NCI-H446 (cell line): ENCODE results near the gene TJP1.

ENCODE experiments used
- DNase-seq, 2 experiments: peaks; one replicate each; lab custom pipeline; 2025; lab: John Stamatoyannopoulos, UW

Gene TJP1

DNA sequence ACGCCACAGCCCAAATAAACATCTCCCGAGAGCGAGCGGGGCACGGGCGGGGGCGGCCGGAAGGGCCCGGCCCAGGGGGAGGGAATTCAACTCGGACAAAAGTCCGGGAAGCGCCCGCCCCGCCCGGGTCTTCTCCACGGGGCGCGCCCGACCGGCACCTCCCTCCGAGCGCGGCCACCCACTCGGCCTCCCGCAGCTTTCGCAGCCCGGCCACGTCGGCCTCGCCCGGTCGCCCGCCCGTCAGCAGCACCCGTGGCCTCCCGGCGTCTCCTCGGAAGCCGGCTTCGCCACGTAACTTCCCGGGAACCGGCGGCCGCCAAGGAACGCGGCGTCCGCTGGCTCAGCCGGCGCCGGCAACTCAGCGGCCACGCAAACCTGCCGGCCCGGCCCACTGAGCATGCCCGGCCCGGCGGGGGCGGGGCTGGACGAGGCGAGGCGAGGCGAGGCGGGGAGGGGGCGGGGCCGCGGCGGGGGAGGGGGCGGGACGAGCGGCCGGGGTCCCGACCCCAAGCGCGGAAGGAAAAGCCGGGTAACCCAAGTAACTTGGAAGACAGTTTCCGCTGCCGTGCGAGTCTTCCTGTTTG lies at the start of gene TJP1:
TJP1 (minus strand) TSS at position 369 of the 584 bp plus-strand sequence. CDS start 440 bp downstream, outside the sequence.
- peak in 1 of 2 experiments; percentile 65 for DNase-seq

DNA sequence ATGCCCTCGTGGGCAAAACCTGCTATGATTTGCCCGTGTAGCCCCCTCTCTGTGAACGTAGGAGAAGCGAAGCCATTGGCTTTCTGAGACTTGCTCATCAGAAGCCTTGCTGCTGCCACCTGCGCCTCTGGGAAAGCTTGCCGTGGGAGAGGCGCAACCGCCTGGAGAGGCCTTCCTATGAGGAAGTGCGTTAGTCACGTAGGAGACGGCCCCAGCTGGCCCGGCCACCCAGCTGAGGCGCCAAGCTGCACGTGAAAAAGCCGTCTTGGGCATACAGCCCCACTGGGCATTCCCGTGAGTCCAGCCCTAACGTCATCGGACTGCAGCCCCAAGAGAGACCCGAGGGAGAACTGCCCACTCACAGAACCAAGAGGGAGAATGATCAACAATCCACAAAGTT lies 49.1 kb upstream of the TJP1 start:
- no peak for DNase-seq

DNA sequence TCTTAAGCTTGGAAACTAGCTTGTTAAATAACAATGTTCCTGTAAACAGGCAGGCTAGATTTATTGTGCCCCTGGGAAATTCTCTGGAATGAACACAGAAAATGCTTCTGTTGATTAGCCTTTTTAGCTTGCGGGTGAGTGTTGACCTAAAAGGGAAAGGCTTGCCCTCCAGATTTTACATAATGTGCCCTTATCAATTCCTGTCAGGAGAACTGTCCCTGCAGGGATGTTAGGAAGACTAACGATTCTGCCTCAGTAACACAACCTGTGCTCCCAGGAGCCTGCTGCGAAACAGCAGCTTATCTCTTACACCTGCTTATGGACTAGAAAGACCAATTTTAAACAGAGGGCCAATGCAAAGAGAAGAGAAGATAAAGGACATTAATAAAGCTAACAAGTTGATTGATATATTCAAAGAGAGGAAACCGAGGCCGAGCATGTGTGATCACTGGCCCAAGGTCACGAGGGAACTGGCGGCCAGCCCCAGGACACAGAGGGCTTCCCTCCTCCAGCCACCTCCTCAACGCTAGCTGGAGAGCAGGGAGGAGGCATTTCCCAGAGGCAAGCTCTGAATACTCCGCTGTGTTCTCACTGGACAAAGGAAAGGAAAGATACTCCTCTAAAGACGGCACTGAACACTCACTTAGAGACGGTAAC lies 48.4 kb upstream of the TJP1 start:
- no peak for DNase-seq

DNA sequence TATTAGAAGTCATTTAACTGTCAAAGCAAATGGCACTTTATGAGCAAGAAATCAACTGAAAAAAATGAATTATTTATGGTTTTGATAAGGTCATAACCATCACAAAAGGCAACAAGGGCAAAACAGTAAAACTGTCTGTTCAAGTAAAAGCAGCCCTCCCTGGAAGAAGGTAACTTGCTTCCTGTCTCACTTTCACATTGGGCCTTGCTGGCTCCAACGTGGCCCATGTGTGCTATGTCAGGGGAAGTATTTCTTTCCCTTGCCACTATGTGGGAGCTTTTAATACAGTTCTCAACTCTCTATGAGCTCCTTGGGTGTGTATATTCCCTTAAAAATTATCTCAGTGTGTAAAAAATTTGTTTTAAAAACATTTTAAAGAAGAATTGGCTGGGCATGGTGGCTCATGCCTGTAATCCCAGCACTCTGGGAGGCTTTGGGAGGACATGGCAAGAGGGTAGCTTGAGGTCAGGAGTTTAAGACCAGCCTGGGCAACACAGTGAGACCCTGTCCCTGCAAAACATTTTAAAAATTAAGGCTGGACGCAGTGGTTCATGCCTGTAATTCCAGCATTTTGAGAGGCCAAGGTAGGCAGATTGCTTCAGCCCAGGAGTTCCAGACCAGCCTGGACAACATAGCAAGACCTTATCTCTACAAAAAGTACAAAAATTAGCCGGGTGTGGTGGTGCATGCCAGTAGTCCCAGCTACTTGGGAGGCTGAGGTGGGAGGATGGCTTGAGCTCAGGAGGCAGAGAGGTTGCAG lies 45.2 kb upstream of the TJP1 start:
- DNase-seq, result no peak

DNA sequence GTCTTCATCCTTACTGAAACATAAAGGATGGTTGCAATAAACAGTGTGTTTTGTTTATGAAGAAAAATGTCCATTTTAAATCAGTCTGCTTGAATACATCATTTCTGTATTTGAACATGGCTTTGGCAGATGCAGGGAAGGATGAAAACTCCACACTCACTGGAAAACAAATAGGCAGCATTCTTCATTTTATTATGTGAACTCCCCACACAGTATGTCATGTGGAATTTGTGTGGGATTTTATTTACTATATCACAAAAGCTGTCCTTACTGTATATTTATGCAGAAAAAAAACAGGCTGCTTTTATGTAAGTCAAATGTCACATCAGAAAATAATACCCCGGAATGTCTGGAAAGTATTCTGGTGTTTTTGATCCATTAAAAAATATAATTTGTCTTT lies 44.1 kb upstream of the TJP1 start:
- no peak for DNase-seq

DNA sequence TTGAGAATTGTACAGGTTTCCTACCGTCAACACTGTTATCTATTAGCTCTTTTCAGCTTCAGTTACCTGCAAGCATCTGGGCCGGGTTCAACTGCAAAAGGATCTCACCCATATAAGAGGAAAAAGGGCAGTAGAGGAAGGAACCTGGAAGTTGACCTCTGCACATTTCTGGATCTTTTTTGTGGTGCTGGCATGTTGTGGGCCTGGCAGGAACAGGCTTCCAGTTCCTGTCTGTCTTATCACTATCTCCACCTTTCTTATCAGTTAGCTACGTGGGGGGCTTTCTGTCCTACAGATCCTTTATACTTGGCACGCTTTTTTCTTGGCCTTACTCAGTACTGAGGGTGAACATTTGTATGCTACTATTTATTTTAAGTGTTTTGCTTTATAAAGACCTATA lies 42.2 kb upstream of the TJP1 start:
- no peak for DNase-seq

DNA sequence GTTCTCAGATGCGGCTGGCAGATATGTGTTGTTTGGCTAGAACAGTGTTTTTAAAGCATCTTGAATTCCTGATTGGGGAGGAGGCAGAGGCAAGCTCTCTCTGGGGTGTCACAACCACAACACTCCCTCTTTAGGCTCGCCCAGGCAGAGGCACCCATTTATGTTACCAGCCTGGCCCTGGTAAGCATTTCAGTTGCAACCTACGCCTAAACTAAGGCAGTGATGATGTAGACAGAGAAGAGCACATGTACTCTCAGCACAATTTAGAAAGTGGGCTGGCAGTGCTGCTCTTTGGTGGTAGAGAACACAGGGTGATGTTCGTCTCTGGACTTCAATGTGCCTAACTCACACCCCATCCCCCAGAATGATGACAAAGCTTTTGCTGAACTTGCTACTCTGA lies 41.2 kb upstream of the TJP1 start:
- DNase-seq, result no peak

DNA sequence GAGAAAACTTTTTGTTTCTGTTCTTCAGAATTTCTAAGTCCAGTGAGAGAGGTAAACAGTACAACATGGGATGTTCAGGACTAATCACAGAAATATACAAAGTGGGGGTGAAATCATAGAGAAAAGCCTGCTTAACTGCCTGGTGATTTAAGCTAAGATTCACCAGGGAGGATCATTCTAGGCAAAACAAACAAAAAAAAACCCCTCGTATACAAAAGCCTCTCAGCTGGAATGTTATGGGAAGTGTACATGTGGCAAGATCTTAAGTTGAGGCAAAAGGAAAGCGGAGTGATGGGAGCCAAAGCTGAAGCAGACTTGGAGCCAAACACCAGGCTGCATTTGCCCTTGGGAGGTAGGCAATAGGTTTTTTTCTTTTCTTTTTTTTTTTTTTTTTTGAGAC lies 40.0 kb upstream of the TJP1 start:
- DNase-seq, result no peak

DNA sequence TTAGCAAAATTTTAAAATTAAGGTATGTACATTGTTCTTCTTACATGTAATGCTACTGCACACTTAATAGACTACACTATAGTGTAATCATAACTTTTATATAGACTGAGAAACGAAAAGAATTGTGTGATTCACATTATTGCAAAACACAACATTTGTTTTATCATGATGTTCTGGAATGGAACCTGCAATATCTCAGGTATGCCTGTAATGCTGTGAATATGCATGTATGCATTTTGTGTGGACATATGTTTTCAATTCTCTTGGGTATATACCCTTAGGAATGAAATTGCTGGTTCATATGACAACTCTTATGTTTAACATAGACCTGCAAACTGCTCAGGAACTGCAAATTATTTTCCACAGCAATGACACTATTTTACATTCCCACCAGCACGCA lies 38.6 kb upstream of the TJP1 start:
- DNase-seq, result no peak

DNA sequence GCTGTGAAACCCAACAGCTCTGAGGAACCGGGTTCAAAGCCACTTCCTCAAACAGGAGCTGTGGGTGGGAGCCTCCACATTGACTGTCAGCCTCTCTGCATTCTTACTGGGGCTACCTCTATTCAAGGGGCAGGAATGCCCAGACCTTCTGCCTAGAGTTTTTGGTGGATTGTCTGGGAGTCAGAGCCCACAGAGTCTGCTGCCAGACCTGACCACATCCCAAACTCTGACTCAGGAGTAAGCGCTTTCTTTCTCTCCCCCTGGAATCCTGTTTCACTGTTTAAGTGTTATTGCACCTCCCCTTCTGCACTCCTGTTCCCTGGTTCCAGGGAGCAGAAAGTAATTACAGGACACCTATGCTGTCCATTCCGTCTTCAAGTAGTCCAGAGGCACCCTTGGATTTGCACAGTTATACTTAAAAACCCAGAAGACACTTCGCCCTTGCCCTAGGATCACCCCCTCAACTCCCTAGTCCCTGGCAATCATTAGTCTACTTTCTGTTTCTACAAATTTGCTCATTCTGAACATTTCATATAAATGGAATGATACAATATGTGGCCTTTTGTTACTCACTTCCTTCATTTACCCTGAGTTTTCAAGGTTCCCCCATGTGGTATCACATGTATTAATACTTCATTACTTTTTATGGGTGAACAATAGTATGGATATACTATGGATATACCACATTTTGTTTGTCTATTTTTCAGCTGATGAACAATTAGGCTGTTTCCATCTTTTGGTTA lies 37.9 kb upstream of the TJP1 start:
- DNase-seq, result no peak

DNA sequence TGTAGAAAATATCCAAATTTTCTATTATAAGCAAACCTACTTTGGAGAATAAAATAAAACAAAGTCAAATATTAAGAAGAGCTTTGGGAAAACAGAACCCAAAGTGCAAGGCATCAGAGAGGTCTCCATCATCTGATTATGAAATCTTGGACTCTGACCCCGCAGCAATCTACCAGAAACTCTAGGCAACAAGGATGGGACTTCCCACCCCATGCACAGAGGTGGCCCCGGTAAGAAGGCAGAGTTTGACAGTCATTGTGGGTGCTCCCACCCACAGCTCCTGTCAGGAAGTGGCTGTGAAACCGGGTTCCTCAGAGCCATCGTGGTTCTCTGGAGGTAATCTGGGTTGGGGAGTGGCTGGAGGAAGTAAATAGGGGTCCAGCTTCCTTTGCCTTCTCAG lies 37.0 kb upstream of the TJP1 start:
- no peak for DNase-seq

DNA sequence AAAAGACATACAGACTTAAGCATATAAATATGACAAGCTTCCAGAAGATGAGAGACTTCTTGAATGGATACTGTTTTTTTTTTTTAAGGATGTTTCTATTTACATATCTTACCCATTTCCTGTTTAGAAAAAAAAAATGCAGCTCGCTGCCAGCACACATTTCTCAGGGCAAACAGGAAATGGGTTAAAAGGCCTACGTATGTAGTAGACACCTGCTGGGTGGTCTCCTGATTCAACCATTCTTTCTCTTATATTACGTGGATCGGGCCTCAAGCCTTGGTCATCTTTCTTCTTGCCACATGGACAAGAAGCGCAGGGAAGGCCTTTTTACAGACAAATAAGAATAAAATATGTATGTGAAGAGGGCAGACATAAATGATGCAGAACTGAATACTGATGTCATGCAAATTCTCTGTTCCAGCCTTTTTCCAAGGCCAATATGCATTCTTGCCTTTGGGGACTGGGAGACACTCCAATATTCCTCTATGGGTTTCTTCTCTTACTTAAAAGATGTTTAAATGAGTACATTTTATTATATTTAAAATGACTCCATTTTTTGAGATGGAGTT lies 35.0 kb upstream of the TJP1 start:
- DNase-seq, result no peak

DNA sequence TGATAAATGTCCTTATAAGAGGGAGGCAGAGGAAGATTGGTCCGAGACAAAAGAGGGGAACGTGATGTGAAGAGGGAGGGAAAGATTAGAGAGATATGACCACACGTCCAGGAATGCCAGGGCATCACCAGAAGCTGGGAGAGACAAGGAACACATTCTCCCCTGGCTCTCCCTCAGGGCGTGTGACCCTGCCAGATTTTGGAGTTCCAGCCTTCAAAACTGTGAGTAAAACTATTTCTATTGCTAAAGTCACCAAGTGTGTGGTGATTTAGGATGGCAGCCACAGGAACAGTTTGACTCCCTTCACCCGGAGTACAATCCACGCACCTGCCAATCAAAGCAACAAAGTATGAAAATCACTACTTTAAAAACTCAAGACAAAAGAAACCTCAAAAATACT lies 32.1 kb upstream of the TJP1 start:
- no peak for DNase-seq

DNA sequence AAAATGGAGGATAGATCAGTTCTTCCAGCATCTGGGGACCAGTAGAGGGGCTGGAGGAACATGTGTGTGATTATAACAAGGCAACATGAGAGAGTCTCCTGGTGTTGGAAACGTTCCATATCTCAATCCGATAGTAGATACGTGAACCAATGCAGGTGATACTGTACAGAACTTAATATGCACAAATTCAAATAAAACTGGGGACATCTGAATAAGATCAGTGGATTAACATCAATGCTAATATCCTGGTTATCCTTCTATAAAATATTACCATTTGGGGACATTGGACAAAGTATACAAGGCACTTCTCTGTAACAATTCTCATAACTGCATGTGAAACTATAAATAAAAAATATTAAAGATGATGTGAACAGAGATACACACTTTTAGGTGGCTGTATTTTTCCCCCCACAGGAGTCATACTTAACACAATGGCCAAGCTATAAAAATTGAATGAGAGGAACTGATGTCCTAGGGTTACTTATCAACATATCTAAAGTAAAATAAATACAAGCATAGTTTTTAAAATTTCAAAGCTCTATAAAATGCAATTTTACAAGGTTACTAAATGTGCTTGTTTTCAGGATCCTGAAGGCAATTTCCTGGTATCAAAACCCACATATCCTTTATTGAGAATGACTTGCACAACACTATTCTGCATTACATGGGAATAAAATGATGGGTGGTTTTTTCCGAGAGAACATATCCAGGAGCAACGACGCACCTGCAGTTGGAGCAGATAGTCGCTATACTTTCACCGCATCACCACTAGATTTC lies 31.1 kb upstream of the TJP1 start:
- no peak for DNase-seq

DNA sequence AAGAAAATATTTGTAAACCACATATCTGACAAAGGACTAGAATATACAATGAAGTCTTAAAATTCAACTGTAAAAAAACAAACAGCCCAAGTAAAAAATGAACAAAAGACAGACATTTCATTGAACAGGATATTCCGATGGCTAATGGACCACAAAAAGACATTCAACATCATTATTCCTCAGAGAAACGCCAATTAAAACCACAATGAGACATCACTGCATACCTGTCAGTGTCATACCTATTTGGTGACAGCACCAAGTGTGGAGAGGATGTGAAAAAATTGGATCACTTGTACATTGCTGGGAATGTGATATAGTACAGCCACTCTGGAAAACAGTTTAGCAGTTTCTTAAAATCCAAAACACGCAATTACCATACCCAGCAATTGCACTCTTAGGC lies 29.9 kb upstream of the TJP1 start:
- no peak for DNase-seq

DNA sequence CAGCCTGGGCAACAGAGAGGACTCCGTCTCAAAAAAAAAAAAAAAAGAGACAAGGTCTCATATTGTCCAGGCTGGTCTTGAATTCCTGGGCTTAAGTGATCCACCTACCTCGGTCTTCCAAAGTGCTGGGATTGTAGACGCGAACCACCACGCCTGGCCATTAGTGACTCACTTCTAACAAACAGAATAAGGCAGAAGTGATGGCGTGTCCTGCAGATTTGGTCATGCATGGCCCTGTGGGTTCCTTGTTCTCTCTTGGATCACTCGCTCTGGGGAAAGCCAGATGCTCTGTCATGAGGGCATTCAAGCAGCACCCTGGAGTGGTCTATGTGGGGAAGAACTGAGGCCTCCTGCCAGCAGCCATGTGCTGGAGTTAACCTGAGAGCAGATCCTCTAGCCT lies 27.4 kb upstream of the TJP1 start:
- DNase-seq, result no peak

DNA sequence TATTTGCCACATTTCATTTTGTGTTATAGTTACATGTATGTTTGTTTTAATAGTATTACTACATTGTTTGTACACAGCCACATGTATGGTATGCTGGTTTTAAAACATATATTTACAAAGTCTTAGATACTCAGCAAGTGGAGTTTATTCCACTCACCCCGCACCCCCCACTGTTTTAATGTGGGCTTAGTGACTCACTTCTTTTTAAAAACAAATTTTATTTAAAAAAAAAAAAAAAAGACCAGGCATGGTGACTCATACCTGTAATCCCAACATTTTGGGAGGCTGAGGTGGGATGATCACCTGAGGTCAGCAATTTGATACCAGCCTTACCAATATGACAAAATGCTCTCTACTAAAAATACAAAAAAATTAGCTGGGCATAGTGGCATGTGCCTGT lies 26.9 kb upstream of the TJP1 start:
- no peak for DNase-seq

DNA sequence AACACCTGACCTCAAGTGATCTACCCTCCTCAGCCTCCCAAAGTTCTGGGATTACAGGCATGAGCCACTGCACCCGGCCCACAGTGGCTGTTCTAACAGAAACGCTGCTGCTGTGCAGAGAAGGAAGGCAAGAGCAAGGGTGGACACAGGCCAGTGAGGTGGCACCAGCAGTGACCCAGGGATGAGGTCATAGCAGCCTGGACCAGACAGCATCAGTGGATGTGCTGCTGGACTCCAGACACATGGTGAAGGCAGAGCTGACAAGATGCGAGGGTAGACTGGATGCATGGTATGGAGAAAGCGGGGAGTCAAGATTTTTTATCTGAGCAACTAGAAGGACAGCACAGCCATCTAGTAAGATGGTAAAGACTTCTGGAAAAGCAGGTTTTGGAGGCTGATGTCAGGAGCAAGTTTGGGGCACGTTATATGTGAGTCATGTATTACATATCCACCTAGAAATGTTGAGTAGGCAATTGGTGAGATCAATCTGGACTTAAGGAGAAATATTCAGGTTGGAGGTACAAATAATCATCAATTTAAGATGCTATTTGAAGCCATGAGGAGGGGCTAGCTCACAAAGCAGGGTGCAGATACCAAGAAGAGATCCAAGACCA lies 22.1 kb upstream of the TJP1 start:
- DNase-seq, result no peak

DNA sequence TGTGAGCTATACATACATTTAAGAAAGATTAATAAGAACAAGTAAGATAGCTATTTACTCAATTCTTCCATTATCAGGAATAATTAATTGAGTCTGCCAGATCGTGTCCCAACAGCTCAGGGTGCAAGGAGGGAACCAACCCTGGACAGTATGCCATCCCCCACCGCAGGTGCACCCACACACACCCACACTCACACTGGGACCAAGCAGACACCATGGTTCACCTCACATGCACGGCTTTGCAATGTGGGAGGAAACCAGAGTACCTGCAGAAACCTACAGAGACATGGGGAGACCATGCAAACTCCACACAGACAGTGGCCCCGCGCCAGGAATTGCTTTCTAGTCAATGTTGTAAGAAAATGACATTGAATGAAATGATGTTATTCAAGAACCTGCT lies 20.0 kb upstream of the TJP1 start:
- no peak for DNase-seq

DNA sequence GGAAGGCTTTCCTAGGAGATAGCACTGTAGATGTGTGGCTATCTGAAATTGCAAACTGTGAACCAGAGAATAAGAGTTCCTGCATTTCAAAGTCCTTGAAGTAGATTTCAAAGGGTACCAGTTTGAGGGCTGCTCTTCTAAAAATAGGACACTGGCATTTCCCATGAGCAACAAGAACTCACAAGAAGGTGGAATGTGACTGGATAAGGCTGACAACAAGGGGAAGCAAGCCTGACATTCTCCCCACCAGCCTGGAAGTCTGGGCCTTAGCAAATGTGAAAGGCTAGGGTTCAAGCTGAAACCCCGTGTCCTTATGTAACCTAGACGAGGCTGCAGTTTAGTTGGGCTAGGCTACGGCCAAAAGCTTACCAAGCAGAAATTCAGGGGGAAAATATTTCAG lies 18.7 kb upstream of the TJP1 start:
- no peak for DNase-seq

DNA sequence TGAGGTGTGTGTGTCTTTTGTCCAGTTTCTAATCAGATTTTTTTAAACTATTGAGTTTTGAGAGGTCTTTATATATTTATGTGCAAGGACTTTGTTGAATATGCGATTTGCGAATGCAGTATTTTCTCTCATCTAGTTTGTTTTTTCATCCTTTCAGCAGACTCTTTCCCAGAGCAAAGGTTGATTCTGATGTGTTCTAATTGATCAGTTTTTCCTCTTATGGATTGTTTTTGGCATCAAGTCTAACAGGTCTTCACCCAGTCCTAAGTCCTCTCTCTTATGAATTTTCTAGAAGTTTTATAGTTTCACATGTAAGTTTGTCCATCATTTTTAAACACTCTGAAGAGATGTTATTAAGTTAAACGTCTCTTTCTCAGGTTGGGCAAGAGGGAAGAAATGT lies 17.8 kb upstream of the TJP1 start:
- DNase-seq, result no peak
